ENCODE measurements around the gene TBC1D16. TPM values are rescaled to one million over a fixed set of nuclear protein-coding genes. Genes with fewer than 3 reads are reported as not detected.

Gene TBC1D16
- total and polyA plus RNA-seq, 2 donors from 2014 or later, result 9.1 to 68.0 TPM

GRCh38 chr17:79970576-79971068, 65.0 kb downstream of the TBC1D16 start:
- H3K4me3 ChIP-seq (ENCODE audit: low read length in 3 of 3), result no peak overlapping the region
- H3K4me1 ChIP-seq (ENCODE audit: control insufficient read depth in 2 of 3, insufficient read depth in 2 of 3, low read depth in 1 of 3, low read length in 3 of 3), result no peaks in the 10 kb centered on the region
- no peak overlapping the region for H3K9ac ChIP-seq (ENCODE audit: low read length in 3 of 3)
- H3K9me3 ChIP-seq (ENCODE audit: control insufficient read depth in 2 of 3, insufficient read depth in 1 of 3, low read length in 3 of 3), result no peaks in the 10 kb centered on the region
- FAIRE-seq (no peak), DNase-seq (peak in 1 of 5 donors; percentile 64)
- H3K36me3 ChIP-seq (ENCODE audit: control insufficient read depth in 2 of 3, insufficient read depth in 3 of 3, low read length in 3 of 3), result peaks cover 0 to 2% (median 0%) of the 10 kb centered on the region in 3 donors
- TF ChIP-seq, protein P1, sequence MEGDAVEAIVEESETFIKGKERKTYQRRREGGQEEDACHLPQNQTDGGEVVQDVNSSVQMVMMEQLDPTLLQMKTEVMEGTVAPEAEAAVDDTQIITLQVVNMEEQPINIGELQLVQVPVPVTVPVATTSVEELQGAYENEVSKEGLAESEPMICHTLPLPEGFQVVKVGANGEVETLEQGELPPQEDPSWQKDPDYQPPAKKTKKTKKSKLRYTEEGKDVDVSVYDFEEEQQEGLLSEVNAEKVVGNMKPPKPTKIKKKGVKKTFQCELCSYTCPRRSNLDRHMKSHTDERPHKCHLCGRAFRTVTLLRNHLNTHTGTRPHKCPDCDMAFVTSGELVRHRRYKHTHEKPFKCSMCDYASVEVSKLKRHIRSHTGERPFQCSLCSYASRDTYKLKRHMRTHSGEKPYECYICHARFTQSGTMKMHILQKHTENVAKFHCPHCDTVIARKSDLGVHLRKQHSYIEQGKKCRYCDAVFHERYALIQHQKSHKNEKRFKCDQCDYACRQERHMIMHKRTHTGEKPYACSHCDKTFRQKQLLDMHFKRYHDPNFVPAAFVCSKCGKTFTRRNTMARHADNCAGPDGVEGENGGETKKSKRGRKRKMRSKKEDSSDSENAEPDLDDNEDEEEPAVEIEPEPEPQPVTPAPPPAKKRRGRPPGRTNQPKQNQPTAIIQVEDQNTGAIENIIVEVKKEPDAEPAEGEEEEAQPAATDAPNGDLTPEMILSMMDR (IDR thresholded peaks at IDR 0.05; ENCODE audit: borderline replicate concordance, extremely low read depth, insufficient read depth), result peak; percentile 13
- H3K27ac ChIP-seq (ENCODE audit: low read depth in 2 of 2, low read length in 2 of 2), result no peak overlapping the region
- intact Hi-C loops (cut with DNase I), result no loop called here
- H3K27me3 ChIP-seq (ENCODE audit: control insufficient read depth, insufficient read depth, low read length), result no peaks in the 10 kb centered on the region

GRCh38 chr17:79969906-79970305, 65.8 kb downstream of the TBC1D16 start:
- FAIRE-seq (no peak), DNase-seq (no peak)
- TF ChIP-seq, protein P1 (IDR thresholded peaks at IDR 0.05; ENCODE audit: borderline replicate concordance, extremely low read depth, insufficient read depth), result no peak
- Histone ChIP-seq H3K4me3 (ENCODE audit: low read length in 3 of 3) (no peak overlapping the region), H3K27ac (ENCODE audit: low read depth in 2 of 2, low read length in 2 of 2) (no peak overlapping the region), H3K27me3 (ENCODE audit: control insufficient read depth, insufficient read depth, low read length) (no peaks in the 10 kb centered on the region), H3K4me1 (ENCODE audit: control insufficient read depth in 2 of 3, insufficient read depth in 2 of 3, low read depth in 1 of 3, low read length in 3 of 3) (no peaks in the 10 kb centered on the region), H3K9ac (ENCODE audit: low read length in 3 of 3) (no peak overlapping the region), H3K36me3 (ENCODE audit: control insufficient read depth in 2 of 3, insufficient read depth in 3 of 3, low read length in 3 of 3) (peaks cover 0 to 2% (median 0%) of the 10 kb centered on the region in 3 donors), H3K9me3 (ENCODE audit: control insufficient read depth in 2 of 3, insufficient read depth in 1 of 3, low read length in 3 of 3) (no peaks in the 10 kb centered on the region)
- intact Hi-C loops (cut with DNase I), result no loop called here

DNA sequence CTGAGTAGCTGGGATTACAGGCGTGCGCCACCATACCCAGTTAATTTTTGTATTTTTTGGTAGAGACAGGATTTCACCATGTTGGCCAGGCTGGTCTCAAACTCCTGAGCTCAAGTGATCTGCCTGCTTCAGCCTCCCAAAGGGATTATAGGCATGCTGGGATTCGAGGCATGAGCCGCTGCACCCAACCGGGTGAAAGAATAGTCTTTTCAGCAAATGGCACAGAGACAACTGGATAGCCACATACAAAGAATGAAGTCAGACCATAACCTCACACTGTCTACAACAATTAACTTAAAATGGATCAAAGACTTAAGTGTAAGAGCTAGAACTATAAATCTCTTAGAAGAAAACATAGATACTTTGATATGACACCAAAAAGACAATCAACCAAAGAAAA, 67.6 kb downstream of the TBC1D16 start:
- no peaks in the 10 kb centered on the region for H3K27me3 ChIP-seq (ENCODE audit: control insufficient read depth, insufficient read depth, low read length)
- H3K9me3 ChIP-seq (ENCODE audit: control insufficient read depth in 2 of 3, insufficient read depth in 1 of 3, low read length in 3 of 3), result no peaks in the 10 kb centered on the region
- TF ChIP-seq, protein P1 (IDR thresholded peaks at IDR 0.05; ENCODE audit: borderline replicate concordance, extremely low read depth, insufficient read depth), result no peak
- peak in 1 of 5 donors; percentile 35 for DNase-seq
- H3K27ac ChIP-seq (ENCODE audit: low read depth in 2 of 2, low read length in 2 of 2), result no peak overlapping the region
- intact Hi-C loops (cut with DNase I), result no loop called here
- FAIRE-seq, result no peak
- H3K4me1 ChIP-seq (ENCODE audit: control insufficient read depth in 2 of 3, insufficient read depth in 2 of 3, low read depth in 1 of 3, low read length in 3 of 3), result no peaks in the 10 kb centered on the region
- no peak overlapping the region for H3K9ac ChIP-seq (ENCODE audit: low read length in 3 of 3)
- H3K36me3 ChIP-seq (ENCODE audit: control insufficient read depth in 2 of 3, insufficient read depth in 3 of 3, low read length in 3 of 3), result peaks cover 0 to 2% (median 0%) of the 10 kb centered on the region in 3 donors
- H3K4me3 ChIP-seq (ENCODE audit: low read length in 3 of 3), result no peak overlapping the region

DNA sequence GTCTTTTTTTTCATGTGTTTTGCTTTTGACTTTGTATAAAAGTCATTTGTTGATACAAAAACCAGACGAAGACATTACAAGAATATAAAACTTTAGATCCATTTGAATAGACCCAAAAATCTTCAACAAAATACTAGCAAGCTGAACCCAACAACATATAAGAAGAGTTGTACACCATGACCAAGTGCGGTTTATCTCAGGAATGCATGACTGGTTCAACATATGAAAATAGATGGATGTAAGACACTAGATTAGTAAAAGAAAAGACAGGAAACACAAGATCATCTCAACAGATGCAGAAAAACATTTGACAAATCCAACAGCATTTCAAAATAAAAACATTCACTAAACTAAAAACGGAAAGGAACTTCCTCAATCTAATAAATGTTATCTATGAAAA, 69.0 kb downstream of the TBC1D16 start:
- Histone ChIP-seq H3K36me3 (ENCODE audit: control insufficient read depth in 2 of 3, insufficient read depth in 3 of 3, low read length in 3 of 3) (no peaks in the 10 kb centered on the region), H3K27ac (ENCODE audit: low read depth in 2 of 2, low read length in 2 of 2) (no peak overlapping the region), H3K4me1 (ENCODE audit: control insufficient read depth in 2 of 3, insufficient read depth in 2 of 3, low read depth in 1 of 3, low read length in 3 of 3) (no peaks in the 10 kb centered on the region), H3K27me3 (ENCODE audit: control insufficient read depth, insufficient read depth, low read length) (no peaks in the 10 kb centered on the region), H3K4me3 (ENCODE audit: low read length in 3 of 3) (no peak overlapping the region), H3K9ac (ENCODE audit: low read length in 3 of 3) (no peak overlapping the region), H3K9me3 (ENCODE audit: control insufficient read depth in 2 of 3, insufficient read depth in 1 of 3, low read length in 3 of 3) (no peaks in the 10 kb centered on the region)
- TF ChIP-seq, protein P1 (IDR thresholded peaks at IDR 0.05; ENCODE audit: borderline replicate concordance, extremely low read depth, insufficient read depth), result no peak
- intact Hi-C loops (cut with DNase I), result no loop called here
- no peak for DNase-seq
- no peak for FAIRE-seq
